Glutamatergic neuron (in vitro differentiated cells): ENCODE results near the gene ZCCHC3. TPM values are rescaled to one million over a fixed set of nuclear protein-coding genes. Genes with fewer than 3 reads are reported as not detected.

ENCODE experiments used
- DNase-seq: peaks from one replicate; pipeline ENCODE4 v3.0.0; 2022
- H3K27ac Mint-ChIP-seq: one replicate; pipeline ENCODE4 v1.8.0; 2020; ENCODE audit warnings: mild to moderate bottlenecking, mixed read lengths, inconsistent platforms; ENCODE audit not compliant: unreplicated experiment
- H3K27me3 Mint-ChIP-seq: one replicate; pipeline ENCODE4 v1.8.0; 2020; ENCODE audit warnings: mild to moderate bottlenecking, moderate library complexity, mixed read lengths, inconsistent platforms; ENCODE audit not compliant: unreplicated experiment
- H3K36me3 Mint-ChIP-seq: one replicate; pipeline ENCODE4 v1.8.0; 2020; ENCODE audit warnings: mild to moderate bottlenecking, mixed read lengths, inconsistent platforms; ENCODE audit not compliant: unreplicated experiment
- H3K4me1 Mint-ChIP-seq: one replicate; pipeline ENCODE4 v1.8.0; 2020; ENCODE audit warnings: mild to moderate bottlenecking, low read depth, mixed read lengths, inconsistent platforms; ENCODE audit not compliant: unreplicated experiment
- H3K4me3 Mint-ChIP-seq: one replicate; pipeline ENCODE4 v1.8.0; 2020; ENCODE audit warnings: mild to moderate bottlenecking, mixed read lengths, inconsistent platforms; ENCODE audit not compliant: unreplicated experiment
- H3K9me3 Mint-ChIP-seq: one replicate; pipeline ENCODE4 v1.8.0; 2020; ENCODE audit warnings: mild to moderate bottlenecking, moderate library complexity, mixed read lengths, inconsistent platforms; ENCODE audit not compliant: unreplicated experiment
- CTCF ChIP-seq: fragments of 200-600 bp; sonication (generic); IDR thresholded peaks from one replicate; pipeline ENCODE4 v1.5.0; 2021; ENCODE audit not compliant: partially characterized antibody, unreplicated experiment
- total RNA-seq: library from RNA; stranded (reverse); fragmentation: NEBNext Ultra II Directional; extraction: Animal tissue kit (Norgen Biotek cat#: 25700); gene quantifications from one replicate; pipeline ENCODE4 v1.2.1, GENCODE V29; 2021; ENCODE audit not compliant: unreplicated experiment

ZCCHC3 gene
- total RNA-seq, 1 donor from 2014 or later = 15.3 TPM

- peaks cover 8% of the 10 kb centered on the region for H3K27me3 Mint-ChIP-seq
- peaks cover 16% of the 10 kb centered on the region for H3K4me1 Mint-ChIP-seq
- H3K4me3 Mint-ChIP-seq = no peak overlapping the region
- peaks cover 9% of the 10 kb centered on the region for H3K36me3 Mint-ChIP-seq
- peaks cover 8% of the 10 kb centered on the region for H3K9me3 Mint-ChIP-seq
- no peak for TF ChIP-seq CTCF
- no peak for DNase-seq
- H3K27ac Mint-ChIP-seq = no peak overlapping the region
These were observed 8.4 kb downstream of the ZCCHC3 start for GRCh38 chr20:305745-306144.

- H3K4me3 Mint-ChIP-seq = no peak overlapping the region
- H3K4me1 Mint-ChIP-seq = peaks cover 10% of the 10 kb centered on the region
- peaks cover 6% of the 10 kb centered on the region for H3K9me3 Mint-ChIP-seq
- peaks cover 5% of the 10 kb centered on the region for H3K36me3 Mint-ChIP-seq
- TF ChIP-seq CTCF = no peak
- peaks cover 5% of the 10 kb centered on the region for H3K27me3 Mint-ChIP-seq
- peak overlapping the region; percentile 8 for H3K27ac Mint-ChIP-seq
- DNase-seq = no peak
These were observed 11.2 kb downstream of the ZCCHC3 start for GRCh38 chr20:308427-309038.

GRCh38 chr20:309306-309840 is 12.0 kb downstream of the ZCCHC3 start:
- H3K27ac Mint-ChIP-seq = peak overlapping the region; percentile 96
- H3K36me3 Mint-ChIP-seq = no peaks in the 10 kb centered on the region
- no peak for TF ChIP-seq CTCF
- H3K4me1 Mint-ChIP-seq = peaks cover 10% of the 10 kb centered on the region
- H3K9me3 Mint-ChIP-seq = peaks cover 4% of the 10 kb centered on the region
- peaks cover 5% of the 10 kb centered on the region for H3K27me3 Mint-ChIP-seq
- H3K4me3 Mint-ChIP-seq = peak overlapping the region; percentile 90
- no peak for DNase-seq

- Mint-ChIP-seq H3K27ac (peak overlapping the region; percentile 96), H3K36me3 (no peaks in the 10 kb centered on the region), H3K9me3 (peaks cover 2% of the 10 kb centered on the region), H3K4me1 (peaks cover 10% of the 10 kb centered on the region), H3K4me3 (peak overlapping the region; percentile 90), H3K27me3 (peaks cover 4% of the 10 kb centered on the region)
- peak; percentile 99 for DNase-seq
- no peak for TF ChIP-seq CTCF
These were observed 12.7 kb downstream of the ZCCHC3 start for GRCh38 chr20:309841-310644.

GRCh38 chr20:310645-311044 is 13.3 kb downstream of the ZCCHC3 start:
- Mint-ChIP-seq H3K4me3 (peak overlapping the region; percentile 90), H3K9me3 (peaks cover 2% of the 10 kb centered on the region), H3K27ac (peak overlapping the region; percentile 96), H3K36me3 (no peaks in the 10 kb centered on the region), H3K4me1 (peaks cover 10% of the 10 kb centered on the region), H3K27me3 (peaks cover 3% of the 10 kb centered on the region)
- DNase-seq = no peak
- no peak for TF ChIP-seq CTCF
